SHP77 (cell line): ENCODE measurements around the gene FBLIM1.

Source experiments
- DNase-seq, 2 experiments: peaks; one replicate each; lab custom pipeline; 2025; lab: John Stamatoyannopoulos, UW

Gene FBLIM1

DNA sequence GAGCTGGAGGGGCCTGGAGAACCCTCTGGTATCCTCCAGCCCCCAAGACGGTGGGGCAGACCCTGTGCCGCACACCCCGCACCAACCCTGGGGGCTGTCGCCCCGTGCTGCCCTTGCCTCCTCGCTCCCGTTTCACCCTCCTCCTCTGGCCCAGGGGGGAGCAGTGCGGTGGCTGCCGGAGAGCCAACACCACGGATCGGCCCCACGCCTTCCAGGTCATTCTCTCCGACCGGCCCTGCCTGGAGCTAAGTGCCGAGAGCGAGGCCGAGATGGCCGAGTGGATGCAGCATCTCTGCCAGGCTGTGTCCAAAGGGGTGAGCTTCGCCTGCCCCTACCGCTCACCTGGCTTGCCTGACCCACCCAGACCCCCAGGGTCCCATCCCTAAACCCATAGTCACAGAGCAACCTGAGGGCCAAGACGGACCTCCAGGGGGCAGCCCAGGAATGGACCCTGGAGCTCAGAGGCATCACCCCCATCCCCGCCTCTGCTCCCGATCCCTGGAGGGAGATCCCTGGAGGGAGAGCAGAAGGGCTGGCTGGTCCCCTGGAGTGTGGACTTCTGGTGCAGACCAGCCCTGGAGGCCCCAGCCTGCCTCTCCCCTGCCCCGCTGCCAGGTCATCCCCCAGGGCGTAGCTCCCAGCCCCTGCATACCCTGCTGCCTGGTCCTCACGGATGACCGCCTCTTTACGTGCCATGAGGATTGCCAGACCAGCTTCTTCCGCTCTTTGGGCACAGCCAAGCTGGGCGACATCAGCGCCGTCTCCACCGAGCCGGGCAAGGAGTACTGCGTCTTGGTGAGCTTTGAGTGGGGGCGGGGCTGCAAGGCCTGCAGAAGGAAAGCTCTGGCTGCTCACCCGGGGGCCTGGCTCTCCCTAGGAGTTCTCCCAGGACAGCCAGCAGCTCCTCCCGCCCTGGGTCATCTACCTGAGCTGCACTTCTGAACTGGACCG lies 26.6 kb upstream of the FBLIM1 start:
- no peak for DNase-seq

GRCh38 chr1:15732686-15733081 lies 25.9 kb upstream of the FBLIM1 start:
- no peak for DNase-seq

DNA sequence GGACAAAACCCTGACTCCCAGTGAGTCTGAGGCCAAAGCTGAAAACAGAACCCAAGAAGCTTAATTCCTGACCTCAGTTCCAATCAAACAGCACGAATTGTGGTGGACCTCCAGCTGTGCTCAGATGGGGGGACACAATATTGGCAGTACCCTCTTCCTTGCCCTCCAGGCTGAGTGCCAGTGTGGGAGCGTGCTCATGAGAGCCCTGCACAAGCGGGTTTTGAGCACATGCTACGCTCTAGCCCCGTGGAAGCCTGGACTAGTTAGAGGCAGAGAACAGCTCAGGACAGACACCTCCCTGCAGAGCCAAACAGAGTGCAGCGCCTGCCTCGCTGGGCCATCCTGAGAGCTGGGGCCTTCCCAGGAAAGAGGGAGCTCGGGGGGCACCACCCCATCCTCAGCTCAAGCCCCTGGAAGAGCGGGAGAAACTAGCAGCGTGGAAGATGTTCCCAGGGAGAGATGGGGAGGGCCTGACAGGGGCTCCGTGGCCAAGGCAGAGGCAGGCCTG lies 25.3 kb upstream of the FBLIM1 start:
- no peak for DNase-seq

- no peak for DNase-seq
Observed at GRCh38 chr1:15733726-15734226, 24.8 kb upstream of the FBLIM1 start.

DNA sequence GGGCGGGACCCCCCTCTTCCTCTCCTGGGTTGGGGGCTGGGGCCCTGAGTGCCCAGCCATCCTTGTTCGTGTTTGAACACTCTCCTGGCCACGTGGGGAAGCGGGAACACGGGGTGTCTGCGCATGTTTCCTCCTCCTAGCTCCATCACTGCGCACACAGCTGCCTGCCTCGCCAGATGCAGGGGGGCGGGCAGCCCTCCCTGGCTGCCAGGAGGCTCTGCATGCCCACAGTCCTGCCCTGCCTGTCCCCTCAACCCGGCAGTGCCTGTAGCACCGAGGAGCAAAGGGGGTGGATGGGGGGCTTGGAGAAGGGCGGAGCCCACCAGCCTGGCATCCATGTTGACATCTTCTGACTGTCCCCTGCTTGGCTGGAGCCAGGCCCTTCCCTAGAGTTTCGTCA lies 24.3 kb upstream of the FBLIM1 start:
- no peak for DNase-seq

- DNase-seq: no peak
Observed at GRCh38 chr1:15734901-15735300, 23.7 kb upstream of the FBLIM1 start.

GRCh38 chr1:15735304-15736037 lies 23.1 kb upstream of the FBLIM1 start:
- DNase-seq: no peak

GRCh38 chr1:15736038-15736891 lies 22.3 kb upstream of the FBLIM1 start, which contains the start of gene SLC25A34:
Gene SLC25A34 (plus strand): TSS chr1:15736258. CDS start chr1:15736486, 228 bp downstream.
- DNase-seq: peak; percentile 81 to 87

DNA sequence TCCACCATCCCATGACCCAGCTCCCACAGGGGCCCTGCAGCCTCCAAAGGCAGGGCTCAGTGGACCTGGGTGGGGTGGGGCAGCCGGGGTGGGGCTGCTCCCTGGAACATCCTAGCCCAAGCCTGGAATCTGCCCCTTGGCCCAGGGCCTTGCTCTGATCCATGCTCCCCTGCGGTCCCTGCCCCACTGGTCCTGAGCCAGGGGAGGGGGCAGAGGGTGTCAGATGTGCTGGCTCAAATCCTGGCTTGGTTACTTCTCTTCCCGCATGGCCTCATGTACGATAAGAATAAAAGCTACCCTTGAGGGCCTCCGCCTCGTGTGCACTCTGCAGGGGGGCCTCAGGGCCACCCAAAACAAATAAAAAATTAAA lies 21.7 kb upstream of the FBLIM1 start:
- DNase-seq: no peak

DNA sequence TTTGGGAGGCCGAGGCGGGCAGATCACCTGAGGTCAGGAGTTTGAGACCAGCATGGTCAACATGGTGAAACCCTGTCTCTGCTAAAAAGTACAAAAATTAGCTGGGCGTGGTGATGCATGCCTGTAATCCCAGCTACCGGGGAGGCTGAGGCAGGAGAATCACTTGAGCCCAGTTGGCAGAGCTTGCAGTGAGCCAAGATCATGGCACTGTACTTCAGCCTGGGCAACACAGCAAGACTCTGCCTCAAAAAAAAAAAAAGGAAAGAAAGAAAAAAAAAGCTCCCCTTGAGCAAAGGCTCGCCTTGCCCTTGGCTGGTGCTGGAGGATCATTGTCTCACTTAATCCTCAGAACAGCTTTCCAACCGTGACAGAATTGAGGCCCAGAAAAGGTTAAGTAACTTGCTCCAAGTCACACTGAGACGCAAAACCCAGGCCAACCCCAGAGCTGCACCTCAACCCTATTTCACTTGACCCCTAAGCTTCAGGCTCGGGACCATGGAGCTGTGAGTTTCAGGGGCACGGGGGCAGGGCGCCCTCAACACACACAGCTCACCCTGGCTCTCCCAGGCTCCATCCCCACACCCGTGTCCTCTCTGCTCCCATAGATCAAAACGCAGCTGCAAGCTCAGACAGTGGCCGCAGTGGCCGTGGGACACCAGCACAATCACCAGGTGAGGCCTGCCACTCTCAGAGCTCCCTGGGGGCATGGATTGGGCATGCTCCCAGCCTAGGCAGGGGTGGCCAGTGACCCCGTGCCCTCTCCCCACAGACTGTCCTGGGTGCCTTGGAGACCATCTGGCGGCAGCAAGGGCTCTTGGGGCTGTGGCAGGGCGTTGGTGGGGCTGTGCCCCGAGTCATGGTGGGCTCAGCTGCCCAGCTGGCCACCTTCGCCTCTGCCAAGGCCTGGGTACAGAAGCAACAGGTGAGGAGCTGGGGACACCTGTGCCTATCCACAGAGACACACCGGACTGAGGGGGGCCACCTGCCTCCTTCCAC lies 21.0 kb upstream of the FBLIM1 start:
- no peak for DNase-seq

- DNase-seq: no peak
Observed at GRCh38 chr1:15738416-15739113, 20.0 kb upstream of the FBLIM1 start.

DNA sequence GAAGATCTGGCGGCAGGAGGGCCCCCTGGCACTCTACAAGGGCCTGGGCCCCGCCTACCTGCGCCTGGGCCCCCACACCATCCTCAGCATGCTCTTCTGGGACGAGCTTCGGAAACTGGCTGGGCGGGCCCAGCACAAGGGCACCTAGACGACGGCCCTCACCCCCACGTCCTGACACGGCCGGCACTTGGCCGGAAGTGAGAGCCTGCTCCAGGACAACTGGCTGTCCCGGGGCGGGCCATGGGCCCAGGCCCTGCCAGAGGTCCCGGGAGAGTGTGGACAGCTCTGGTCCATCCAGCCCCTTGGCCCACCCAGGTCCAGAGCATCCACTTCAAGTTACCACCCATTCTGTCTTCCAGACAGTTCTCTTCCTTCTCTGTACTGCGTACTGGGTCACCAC lies 19.3 kb upstream of the FBLIM1 start:
- no peak for DNase-seq

DNA sequence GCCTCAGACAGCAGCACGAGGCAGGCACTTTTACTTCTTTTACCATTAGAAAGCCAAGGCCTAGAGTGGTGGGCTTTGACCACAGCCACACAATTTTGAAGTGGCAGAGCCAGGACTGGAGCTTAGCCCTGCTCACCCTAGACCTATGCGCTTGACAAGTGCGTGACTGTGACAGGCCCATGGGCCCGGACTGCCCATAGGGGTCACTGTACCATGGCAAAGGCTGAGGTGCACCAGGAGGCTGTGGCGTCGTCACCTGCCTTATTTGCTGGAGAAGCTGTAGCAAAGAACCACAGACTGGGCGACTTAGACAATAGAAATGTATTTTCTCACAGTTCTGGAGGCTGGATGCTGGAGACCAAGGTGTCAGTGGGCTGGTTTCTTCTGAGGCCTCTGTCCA lies 18.9 kb upstream of the FBLIM1 start:
- peak in 1 of 2 experiments; percentile 6 for DNase-seq

- peak; percentile 70 to 87 for DNase-seq
Observed at GRCh38 chr1:15740924-15741850, 17.4 kb upstream of the FBLIM1 start.

- no peak for DNase-seq
Observed at GRCh38 chr1:15742339-15742801, 16.2 kb upstream of the FBLIM1 start, which contains the start of gene TMEM82. Gene TMEM82 (plus strand): TSS chr1:15742499. CDS start chr1:15742560, 61 bp downstream.

GRCh38 chr1:15744122-15744679 lies 14.4 kb upstream of the FBLIM1 start:
- DNase-seq: no peak

DNA sequence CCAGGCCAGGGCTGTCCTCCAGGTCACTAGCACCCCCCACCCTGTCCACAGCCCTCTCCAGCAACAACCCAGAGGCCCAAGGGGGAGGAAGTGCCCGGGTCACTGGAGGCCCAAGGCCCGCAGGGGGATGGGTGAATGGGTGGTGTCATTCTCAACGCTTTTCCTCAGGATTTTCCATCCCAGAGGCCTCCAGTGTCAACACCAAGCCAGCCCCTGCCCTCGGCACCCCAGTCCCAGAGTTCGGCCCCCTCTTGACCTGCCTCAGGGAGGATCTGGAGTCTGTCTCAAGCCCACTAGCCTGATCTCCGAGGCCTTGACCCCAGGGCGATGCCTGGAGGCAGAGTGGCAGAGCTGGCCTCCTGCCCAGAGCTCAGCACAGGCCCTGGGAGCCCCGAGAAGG lies 11.2 kb upstream of the FBLIM1 start:
- DNase-seq: no peak

- DNase-seq: no peak
Observed at GRCh38 chr1:15748264-15748663, 10.3 kb upstream of the FBLIM1 start.
